Measurements from ENCODE around the gene TBC1D9. TPM values are rescaled to one million over a fixed set of nuclear protein-coding genes. Genes with fewer than 3 reads are reported as not detected.

The TBC1D9 gene
- total and polyA plus RNA-seq, 4 donors, result 9.0 to 52.6 (median 24.5) TPM

GRCh38 chr4:140704964-140705363 is 51.2 kb downstream of the TBC1D9 start:
- Histone ChIP-seq H3K27me3 (ENCODE audit: control insufficient read depth in 3 of 3, insufficient read depth in 3 of 3, low read length in 2 of 3) (no peaks in the 10 kb centered on the region), H3K36me3 (ENCODE audit: control insufficient read depth in 4 of 4, insufficient read depth in 4 of 4, low read length in 4 of 4) (peaks cover 3 to 5% (median 5%) of the 10 kb centered on the region in 4 donors), H3K4me1 (ENCODE audit: control insufficient read depth in 5 of 5, insufficient read depth in 5 of 5, low read length in 5 of 5) (peaks cover 0 to 31% (median 9%) of the 10 kb centered on the region in 5 donors), H3K9me3 (ENCODE audit: control insufficient read depth in 4 of 4, insufficient read depth in 3 of 4, low read length in 3 of 4) (no peaks in the 10 kb centered on the region), H3K27ac (ENCODE audit: low read depth in 1 of 2, low read length in 1 of 2) (no peak overlapping the region), H3K9ac (ENCODE audit: insufficient read depth in 1 of 2, low read length in 2 of 2) (no peak overlapping the region), H3K4me3 (no peak overlapping the region)
- no peak for DNase-seq
- WGBS, 2 donors, result 88 to 92% methylated on average over 2 of the region's 2 CpGs
- TF ChIP-seq, protein P1, sequence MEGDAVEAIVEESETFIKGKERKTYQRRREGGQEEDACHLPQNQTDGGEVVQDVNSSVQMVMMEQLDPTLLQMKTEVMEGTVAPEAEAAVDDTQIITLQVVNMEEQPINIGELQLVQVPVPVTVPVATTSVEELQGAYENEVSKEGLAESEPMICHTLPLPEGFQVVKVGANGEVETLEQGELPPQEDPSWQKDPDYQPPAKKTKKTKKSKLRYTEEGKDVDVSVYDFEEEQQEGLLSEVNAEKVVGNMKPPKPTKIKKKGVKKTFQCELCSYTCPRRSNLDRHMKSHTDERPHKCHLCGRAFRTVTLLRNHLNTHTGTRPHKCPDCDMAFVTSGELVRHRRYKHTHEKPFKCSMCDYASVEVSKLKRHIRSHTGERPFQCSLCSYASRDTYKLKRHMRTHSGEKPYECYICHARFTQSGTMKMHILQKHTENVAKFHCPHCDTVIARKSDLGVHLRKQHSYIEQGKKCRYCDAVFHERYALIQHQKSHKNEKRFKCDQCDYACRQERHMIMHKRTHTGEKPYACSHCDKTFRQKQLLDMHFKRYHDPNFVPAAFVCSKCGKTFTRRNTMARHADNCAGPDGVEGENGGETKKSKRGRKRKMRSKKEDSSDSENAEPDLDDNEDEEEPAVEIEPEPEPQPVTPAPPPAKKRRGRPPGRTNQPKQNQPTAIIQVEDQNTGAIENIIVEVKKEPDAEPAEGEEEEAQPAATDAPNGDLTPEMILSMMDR (IDR thresholded peaks at IDR 0.05; ENCODE audit: control extremely low read depth, extremely low read depth), result no peak
- ATAC-seq (ENCODE audit: insufficient read depth, low FRiP score), result no peak

DNA sequence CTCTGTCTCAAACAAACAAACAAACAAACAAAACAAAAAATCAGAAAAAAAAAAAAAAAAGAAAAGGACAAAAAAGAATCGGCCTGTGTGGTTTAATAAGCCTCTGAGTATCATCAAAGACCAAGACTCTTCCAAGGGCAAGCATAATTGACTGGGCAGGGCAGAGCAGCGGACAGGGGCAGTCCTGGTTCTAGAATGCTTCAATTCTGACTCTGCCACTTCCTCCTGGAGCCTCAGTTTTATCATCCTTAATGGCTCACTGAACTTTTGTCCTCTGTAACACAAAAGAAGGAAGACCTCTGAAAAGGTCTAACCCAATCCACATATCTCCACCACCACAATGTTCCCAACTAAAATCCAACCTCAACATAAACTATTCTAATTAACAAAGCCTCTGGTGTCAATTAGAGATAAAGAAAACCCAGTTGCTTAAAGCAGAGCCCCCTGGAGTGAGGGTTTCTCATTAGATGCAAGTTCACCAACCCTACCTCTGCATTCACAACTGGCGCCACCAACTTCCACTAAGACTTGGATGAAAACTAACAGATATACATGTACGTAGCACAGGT is 51.7 kb downstream of the TBC1D9 start:
- Histone ChIP-seq H3K4me1 (ENCODE audit: control insufficient read depth in 5 of 5, insufficient read depth in 5 of 5, low read length in 5 of 5) (peaks cover 0 to 31% (median 8%) of the 10 kb centered on the region in 5 donors), H3K4me3 (no peak overlapping the region), H3K36me3 (ENCODE audit: control insufficient read depth in 4 of 4, insufficient read depth in 4 of 4, low read length in 4 of 4) (peaks cover 3 to 7% (median 5%) of the 10 kb centered on the region in 4 donors), H3K27ac (ENCODE audit: low read depth in 1 of 2, low read length in 1 of 2) (no peak overlapping the region), H3K9me3 (ENCODE audit: control insufficient read depth in 4 of 4, insufficient read depth in 3 of 4, low read length in 3 of 4) (no peaks in the 10 kb centered on the region), H3K9ac (ENCODE audit: insufficient read depth in 1 of 2, low read length in 2 of 2) (no peak overlapping the region), H3K27me3 (ENCODE audit: control insufficient read depth in 3 of 3, insufficient read depth in 3 of 3, low read length in 2 of 3) (no peaks in the 10 kb centered on the region)
- WGBS, 2 donors, result 94 to 96% methylated on average over 4 of the region's 4 CpGs
- ATAC-seq (ENCODE audit: insufficient read depth, low FRiP score) (no peak), DNase-seq (no peak)
- TF ChIP-seq, protein P1 (IDR thresholded peaks at IDR 0.05; ENCODE audit: control extremely low read depth, extremely low read depth), result no peak

DNA sequence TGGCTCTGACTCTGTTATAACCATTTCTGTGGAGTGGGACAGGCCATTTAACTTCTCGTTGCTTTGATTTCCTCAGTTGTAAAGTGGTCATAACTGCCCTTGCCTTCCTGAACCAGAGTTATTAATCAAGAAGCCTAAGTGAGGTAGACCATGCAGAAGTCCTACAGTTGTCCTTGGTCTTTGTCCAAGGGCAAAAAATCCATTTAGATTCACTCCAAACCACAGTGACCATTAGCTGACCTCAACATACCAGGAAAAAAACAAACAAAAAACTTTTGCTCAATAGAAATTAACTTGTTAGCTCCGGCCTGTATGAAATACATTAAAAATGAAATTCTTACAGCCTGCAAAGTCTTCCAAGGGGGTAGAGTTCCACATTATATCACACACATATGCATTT is 52.7 kb downstream of the TBC1D9 start:
- Histone ChIP-seq H3K9me3 (ENCODE audit: control insufficient read depth in 4 of 4, insufficient read depth in 3 of 4, low read length in 3 of 4) (no peaks in the 10 kb centered on the region), H3K36me3 (ENCODE audit: control insufficient read depth in 4 of 4, insufficient read depth in 4 of 4, low read length in 4 of 4) (peaks cover 3 to 8% (median 5%) of the 10 kb centered on the region in 4 donors), H3K27ac (ENCODE audit: low read depth in 1 of 2, low read length in 1 of 2) (peak overlapping the region in 1 of 2 donors; percentile 20), H3K4me3 (no peak overlapping the region), H3K4me1 (ENCODE audit: control insufficient read depth in 5 of 5, insufficient read depth in 5 of 5, low read length in 5 of 5) (peaks cover 0 to 31% (median 8%) of the 10 kb centered on the region in 5 donors), H3K27me3 (ENCODE audit: control insufficient read depth in 3 of 3, insufficient read depth in 3 of 3, low read length in 2 of 3) (no peaks in the 10 kb centered on the region), H3K9ac (ENCODE audit: insufficient read depth in 1 of 2, low read length in 2 of 2) (no peak overlapping the region)
- 69 to 90% methylated on average over 2 of the region's 2 CpGs for WGBS, 2 donors
- peak in 2 of 3 donors; percentile 33 to 49 for DNase-seq
- no peak for ATAC-seq (ENCODE audit: insufficient read depth, low FRiP score)
- TF ChIP-seq, protein P1 (IDR thresholded peaks at IDR 0.05; ENCODE audit: control extremely low read depth, extremely low read depth), result no peak
